A673 (cell line): ENCODE measurements around the gene CAPN9. TPM values are rescaled to one million over a fixed set of nuclear protein-coding genes. Genes with fewer than 3 reads are reported as not detected.

ENCODE experiments used
- BruUV-seq: library from RNA; stranded (reverse); fragments of 400-500 nt; replicated peaks from 2 replicates; lab custom pipeline; 2021; lab: Mats Ljungman, UMichigan
- CTCF ChIA-PET: fragments of 300-600 bp; sonication (Branson Sonifier 250); formaldehyde crosslinking; loops from one replicate; lab custom pipeline; 2022; ENCODE audit warnings: antibody characterized with exemption; lab: Charles Lee
- POLR2A ChIA-PET: fragments of 300-600 bp; sonication (Branson Sonifier 250); formaldehyde crosslinking; loops from one replicate; lab custom pipeline; 2022; ENCODE audit warnings: antibody characterized with exemption; ENCODE audit not compliant: low non-redundant PET; lab: Charles Lee
- DNase-seq: peaks from one replicate; pipeline ENCODE4 v3.0.0-alpha.2; 2015; ENCODE audit warnings: low spot score
- H3K27ac ChIP-seq: fragments of 200-600 bp; sonication (generic); 2 replicates; pipeline ENCODE4 v1.5.1; 2016; ENCODE audit warnings: mixed run types, low read depth, mild to moderate bottlenecking, mixed read lengths, antibody characterized with exemption, low read length; ENCODE audit not compliant: poor library complexity, severe bottlenecking
- H3K27me3 ChIP-seq: fragments of 200-600 bp; sonication (generic); replicated peaks from 2 replicates; pipeline ENCODE4 v1.6.1; 2017; ENCODE audit warnings: mixed run types, low read depth, mild to moderate bottlenecking, mixed read lengths, antibody characterized with exemption, low read length; ENCODE audit not compliant: insufficient read depth, poor library complexity
- H3K36me3 ChIP-seq: fragments of 200-600 bp; sonication (generic); 2 replicates; pipeline ENCODE4 v1.6.1; 2016; ENCODE audit warnings: mixed run types, mild to moderate bottlenecking, mixed read lengths, antibody characterized with exemption, low read length; ENCODE audit not compliant: insufficient read depth, poor library complexity, severe bottlenecking
- H3K4me1 ChIP-seq: fragments of 200-600 bp; sonication (generic); 2 replicates; pipeline ENCODE4 v1.6.1; 2017; ENCODE audit warnings: mixed run types, mild to moderate bottlenecking, mixed read lengths, antibody characterized with exemption, low read length; ENCODE audit not compliant: insufficient read depth, poor library complexity, severe bottlenecking
- H3K4me3 ChIP-seq: fragments of 200-600 bp; sonication (generic); 2 replicates; pipeline ENCODE4 v1.5.1; 2016; ENCODE audit warnings: low read depth, mixed run types, mild to moderate bottlenecking, mixed read lengths, low read length; ENCODE audit not compliant: poor library complexity, severe bottlenecking
- H3K9me3 ChIP-seq: fragments of 200-600 bp; sonication (generic); 2 replicates; pipeline ENCODE4 v1.6.1; 2016; ENCODE audit warnings: mixed run types, low read depth, mild to moderate bottlenecking, mixed read lengths, antibody characterized with exemption, low read length; ENCODE audit not compliant: poor library complexity, severe bottlenecking
- EZH2 ChIP-seq: fragments of 200-600 bp; sonication (generic); IDR thresholded peaks from 2 replicates; pipeline ENCODE4 v1.6.1; 2017; ENCODE audit warnings: borderline replicate concordance, low read depth, mild to moderate bottlenecking, mixed read lengths, antibody characterized with exemption, low read length; ENCODE audit not compliant: poor library complexity, severe bottlenecking
- intact Hi-C: fragments of 100-400 bp; cut with micrococcal nuclease; formaldehyde crosslinking; loops from one replicate; pipeline ENCODE4 v1.10.0; 2022; ENCODE audit not compliant: unreplicated experiment
- total RNA-seq: library from RNA; stranded (reverse); gene quantifications from 2 replicates; pipeline ENCODE4 v1.2.3, GENCODE V29; 2021
- TF ChIP-seq, protein P1 (sequence below): fragments of 300-800, 200-600 bp; sonication (generic); conservative IDR thresholded peaks from 2 replicates; pipeline ENCODE4 v1.5.1; 2017; ENCODE audit warnings: low read depth, mild to moderate bottlenecking, antibody characterized with exemption, low read length, moderate library complexity, mixed read lengths

The CAPN9 gene
- total RNA-seq, 1 experiment from 2014 or later: not detected

DNA sequence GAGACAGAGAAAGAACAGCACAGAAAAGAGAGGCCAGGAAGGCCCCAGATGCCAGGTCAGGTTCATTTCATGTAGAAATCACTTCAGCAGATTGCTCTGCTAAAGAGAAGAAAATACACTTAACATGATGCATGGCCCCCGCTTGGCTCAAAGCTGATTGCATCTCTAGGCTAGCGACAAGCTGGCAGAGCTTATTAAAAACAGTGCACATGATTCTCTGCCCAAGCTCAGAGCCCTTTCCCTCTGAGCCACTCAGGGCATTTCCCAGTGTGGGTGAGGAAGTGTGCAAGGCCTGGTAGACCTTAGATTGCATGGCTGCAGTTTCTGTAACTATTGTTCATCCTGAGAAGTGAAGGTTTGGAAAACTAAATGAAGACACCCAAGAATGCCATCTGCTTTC lies 3.3 kb upstream of the CAPN9 start:
- no peak for TF ChIP-seq EZH2
- TF ChIP-seq, protein P1, sequence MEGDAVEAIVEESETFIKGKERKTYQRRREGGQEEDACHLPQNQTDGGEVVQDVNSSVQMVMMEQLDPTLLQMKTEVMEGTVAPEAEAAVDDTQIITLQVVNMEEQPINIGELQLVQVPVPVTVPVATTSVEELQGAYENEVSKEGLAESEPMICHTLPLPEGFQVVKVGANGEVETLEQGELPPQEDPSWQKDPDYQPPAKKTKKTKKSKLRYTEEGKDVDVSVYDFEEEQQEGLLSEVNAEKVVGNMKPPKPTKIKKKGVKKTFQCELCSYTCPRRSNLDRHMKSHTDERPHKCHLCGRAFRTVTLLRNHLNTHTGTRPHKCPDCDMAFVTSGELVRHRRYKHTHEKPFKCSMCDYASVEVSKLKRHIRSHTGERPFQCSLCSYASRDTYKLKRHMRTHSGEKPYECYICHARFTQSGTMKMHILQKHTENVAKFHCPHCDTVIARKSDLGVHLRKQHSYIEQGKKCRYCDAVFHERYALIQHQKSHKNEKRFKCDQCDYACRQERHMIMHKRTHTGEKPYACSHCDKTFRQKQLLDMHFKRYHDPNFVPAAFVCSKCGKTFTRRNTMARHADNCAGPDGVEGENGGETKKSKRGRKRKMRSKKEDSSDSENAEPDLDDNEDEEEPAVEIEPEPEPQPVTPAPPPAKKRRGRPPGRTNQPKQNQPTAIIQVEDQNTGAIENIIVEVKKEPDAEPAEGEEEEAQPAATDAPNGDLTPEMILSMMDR: no peak
- H3K4me1 ChIP-seq: no peaks in the 10 kb centered on the region
- DNase-seq: no peak
- POLR2A ChIA-PET: no interaction called here
- no peaks in the 10 kb centered on the region for H3K36me3 ChIP-seq
- no peaks in the 10 kb centered on the region for H3K27me3 ChIP-seq
- CTCF ChIA-PET: no interaction called here
- no peak overlapping the region for H3K4me3 ChIP-seq
- BruUV-seq: no TSS peak
- no peak overlapping the region for H3K27ac ChIP-seq
- intact Hi-C loops: no loop called here
- H3K9me3 ChIP-seq: no peaks in the 10 kb centered on the region

- H3K4me1 ChIP-seq: peaks cover 3% of the 10 kb centered on the region
- H3K27ac ChIP-seq: no peak overlapping the region
- DNase-seq: no peak
- ChIA-PET POLR2A (no interaction called here), CTCF (no interaction called here)
- TF ChIP-seq, protein P1: no peak
- TF ChIP-seq EZH2: no peak
- intact Hi-C loops: no loop called here
- H3K27me3 ChIP-seq: no peaks in the 10 kb centered on the region
- no peak overlapping the region for H3K4me3 ChIP-seq
- H3K36me3 ChIP-seq: no peaks in the 10 kb centered on the region
- no peaks in the 10 kb centered on the region for H3K9me3 ChIP-seq
- no TSS peak for BruUV-seq
Observed at GRCh38 chr1:230744382-230744781, 2.8 kb upstream of the CAPN9 start.

- POLR2A ChIA-PET: no interaction called here
- DNase-seq: no peak
- BruUV-seq: no TSS peak
Observed at GRCh38 chr1:230745071-230745470, 2.1 kb upstream of the CAPN9 start.

More at GRCh38 chr1:230745071-230745470, 2.1 kb upstream of the CAPN9 start:
- H3K27ac ChIP-seq: no peak overlapping the region
- no peak for TF ChIP-seq EZH2
- TF ChIP-seq, protein P1: no peak
- no peaks in the 10 kb centered on the region for H3K9me3 ChIP-seq
- H3K4me3 ChIP-seq: no peak overlapping the region
- intact Hi-C loops: no loop called here
- peaks cover 9% of the 10 kb centered on the region for H3K4me1 ChIP-seq
- no peaks in the 10 kb centered on the region for H3K36me3 ChIP-seq
- CTCF ChIA-PET: no interaction called here
- no peaks in the 10 kb centered on the region for H3K27me3 ChIP-seq
